K562 (cell line): Measurements from ENCODE around the gene P4HTM. TPM values are rescaled to one million over a fixed set of nuclear protein-coding genes. Genes with fewer than 3 reads are reported as not detected.

Source experiments
- ATAC-seq: fragments of 200-7000 bp; cut with Tn5 transposase; 3 replicates; pipeline ENCODE4 v1.9.1; 2020; ENCODE audit warnings: moderate library complexity
- BruUV-seq: library from RNA; stranded (reverse); fragments of 400-500 nt; replicated peaks from 2 replicates; lab custom pipeline; 2021; lab: Mats Ljungman, UMichigan
- CTCF ChIA-PET: fragments of 300-600 bp; formaldehyde crosslinking; extraction: SDS; loops from one replicate; lab custom pipeline; 2021; ENCODE audit warnings: low intra/inter-chr PET ratio; lab: Yijun Ruan, JAX
- POLR2A ChIA-PET: fragments of 300-600, 350-650 bp; sonication (Branson Sonifier 250); formaldehyde crosslinking; extraction: SDS; loops from one replicate; lab custom pipeline; 2021; ENCODE audit warnings: antibody characterized with exemption, inconsistent platforms; lab: Yijun Ruan, JAX
- DNase-seq, 4 experiments: peaks; one replicate each; pipeline versions ENCODE4 v3.0.0 to v3.0.0-alpha.2; 2011 to 2018; ENCODE audit warnings: low spot score in 3 of 4, mixed read lengths in 3 of 4; ENCODE audit errors: extremely low read depth in 1 of 4
- FAIRE-seq: peaks from 2 replicates; lab custom pipeline; 2011; peaks lifted over from hg19 to GRCh38; lab: Jason Lieb, UNC
- H2AFZ ChIP-seq: 2 replicates; pipeline ENCODE4 v1.6.0; 2011; ENCODE audit warnings: low read depth, low read length, control low read depth, inconsistent platforms
- H3K27ac ChIP-seq: fragments of 200-600 bp; 3 replicates; pipeline ENCODE4 v1.8.0; 2011; ENCODE audit warnings: low read depth, mild to moderate bottlenecking, control low read depth, inconsistent platforms, low read length, moderate library complexity, mixed read lengths; ENCODE audit errors: extremely low read depth
- H3K27me3 ChIP-seq, 2 experiments: fragments of 300-600 bp in 1 of 2; 2 replicates in 1 of 2; 3 replicates in 1 of 2; pipeline versions ENCODE4 v1.6.0 to v1.8.0; 2011; ENCODE audit warnings: inconsistent platforms in 2 of 2, low read length in 2 of 2, mild to moderate bottlenecking in 1 of 2, mixed read lengths in 1 of 2, moderate library complexity in 1 of 2; ENCODE audit not compliant: control insufficient read depth in 2 of 2, insufficient read depth in 2 of 2
- H3K36me3 ChIP-seq: fragments of 300-600 bp; 3 replicates; pipeline ENCODE4 v1.8.0; 2011; ENCODE audit warnings: mild to moderate bottlenecking, low read length, inconsistent platforms; ENCODE audit not compliant: control insufficient read depth, insufficient read depth
- H3K4me1 ChIP-seq, 2 experiments: fragments of 200-600 bp in 1 of 2; replicated peaks in 1 of 2; 2 replicates in 1 of 2; 3 replicates in 1 of 2; pipeline versions ENCODE4 v1.5.1 to v1.8.0; 2011; ENCODE audit warnings: inconsistent platforms in 2 of 2, low read length in 2 of 2, mild to moderate bottlenecking in 1 of 2, mixed read lengths in 1 of 2, moderate library complexity in 1 of 2; ENCODE audit not compliant: control insufficient read depth in 2 of 2, insufficient read depth in 2 of 2
- H3K4me2 ChIP-seq: 2 replicates; pipeline ENCODE4 v1.6.1; 2011; ENCODE audit warnings: low read length, control low read depth, inconsistent platforms, mixed read lengths; ENCODE audit not compliant: insufficient read depth
- H3K4me3 ChIP-seq: fragments of 200-600 bp; sonication (generic), shearing (Covaris generic); 2 replicates; pipeline ENCODE4 v1.5.1; 2016; ENCODE audit warnings: control low read depth, inconsistent platforms
- H3K79me2 ChIP-seq: fragments of 200-600 bp; 3 replicates; pipeline ENCODE4 v1.8.0; 2011; ENCODE audit warnings: low read length, inconsistent platforms; ENCODE audit not compliant: control insufficient read depth, insufficient read depth
- H3K9ac ChIP-seq, 2 experiments: 2 replicates each; pipeline versions ENCODE4 v1.6.0 to v1.6.1; 2011; ENCODE audit warnings: low read depth in 2 of 2, low read length in 2 of 2, control low read depth in 1 of 2, inconsistent platforms in 1 of 2, mild to moderate bottlenecking in 1 of 2, mixed read lengths in 1 of 2; ENCODE audit not compliant: insufficient read depth in 1 of 2
- H3K9me1 ChIP-seq: one replicate; pipeline ENCODE4 v1.6.0; 2011; ENCODE audit warnings: inconsistent platforms, mild to moderate bottlenecking, low read length, moderate library complexity; ENCODE audit not compliant: control insufficient read depth, insufficient read depth
- H3K9me3 ChIP-seq: replicated peaks from 2 replicates; pipeline ENCODE4 v1.5.1; 2011; ENCODE audit warnings: low read depth, low read length, inconsistent platforms; ENCODE audit not compliant: control insufficient read depth, insufficient read depth
- H4K20me1 ChIP-seq: replicated peaks from 2 replicates; pipeline ENCODE4 v1.6.1; 2011; ENCODE audit warnings: low read length, inconsistent platforms, mixed read lengths; ENCODE audit not compliant: control insufficient read depth, insufficient read depth
- CHD1 ChIP-seq: fragments of 200-600 bp; sonication (generic); IDR thresholded peaks from one replicate; pipeline ENCODE4 v1.6.1; 2012; ENCODE audit warnings: mild to moderate bottlenecking, moderate library complexity, low read length, inconsistent platforms
- NFIC ChIP-seq: fragments of 450-650 bp; IDR thresholded peaks from 2 replicates; pipeline ENCODE4 v1.6.1; 2017; ENCODE audit warnings: mild to moderate bottlenecking, inconsistent platforms
- SRSF1 ChIP-seq: fragments of 200-400 bp; formaldehyde crosslinking; IDR thresholded peaks from 2 replicates; pipeline ENCODE4 v1.6.1; 2017; ENCODE audit warnings: mild to moderate bottlenecking, low read depth, low read length, moderate library complexity
- ZBTB8A ChIP-seq: fragments of 450-650 bp; IDR thresholded peaks from 2 replicates; pipeline ENCODE4 v1.6.1; 2018; ENCODE audit warnings: mild to moderate bottlenecking, moderate library complexity; ENCODE audit not compliant: partially characterized antibody
- WGBS: fragments of 100-300 bp; shearing (Covaris generic); methylation state at CpG from one replicate; pipeline ENCODE4 v1.1.6; 2016; ENCODE audit warnings: low coverage, mixed read lengths; ENCODE audit not compliant: insufficient coverage; ENCODE audit errors: missing lambda C conversion rate; 5-methylcytosine and 5-hydroxymethylcytosine counted together
- in situ Hi-C: fragments of 300-500 bp; cut with MboI; formaldehyde crosslinking; loops from 4 replicates; pipeline ENCODE4 v1.15.0; 2018; ENCODE audit warnings: inconsistent platforms, mixed read lengths
- intact Hi-C: fragments of 100-400 bp; cut with micrococcal nuclease; formaldehyde crosslinking; loops from 2 replicates; pipeline ENCODE4 v1.14.2; 2022
- polyA plus RNA-seq, 8 experiments: library from polyadenylated mRNA; depleted of rRNA in 4 of 8; stranded (reverse) in 5 of 8; unstranded in 3 of 8; fragments of >200 nt; fragmentation: Nextera tagmentation in 2 of 8; fragmentation: Illumina TruSeq in 1 of 8; extraction: Ambion mirVana in 2 of 8; extraction: Trizol in 1 of 8; gene quantifications; 2 replicates each; pipeline versions ENCODE4 v1.2.1 to v1.2.3, GENCODE V29; 2011 to 2014; ENCODE audit warnings: inconsistent platforms in 1 of 8, missing spikeins in 1 of 8
- total RNA-seq, 7 experiments: library from RNA; depleted of rRNA in 6 of 7; stranded (reverse); fragments of >200 nt in 6 of 7; fragmentation: Illumina TruSeq in 2 of 7; extraction: Trizol in 2 of 7; gene quantifications; 2 replicates each; pipeline versions ENCODE4 v1.2.1 to v1.2.3, GENCODE V29; 2011 to 2021; ENCODE audit warnings: low replicate concordance in 1 of 7
- TF ChIP-seq, protein P1 (sequence below): fragments of 450-650 bp; IDR thresholded peaks from 2 replicates; pipeline ENCODE4 v1.6.1; 2018; ENCODE audit not compliant: partially characterized antibody
- TF ChIP-seq, protein P2 (sequence below), 3 experiments: fragments of 200-800 bp in 1 of 3; sonication (Bioruptor generic) in 1 of 3; sonication (generic) in 1 of 3; formaldehyde crosslinking in 1 of 3; IDR thresholded peaks; 2 replicates each; pipeline versions ENCODE4 v1.6.1 to v1.8.0; 2016 to 2022; ENCODE audit warnings: mild to moderate bottlenecking in 2 of 3, missing compliant biosample characterization in 2 of 3, missing genetic modification characterization in 2 of 3, missing genetic modification reagents in 1 of 3
- TF ChIP-seq, protein P3 (sequence below): fragments of 450-650 bp; IDR thresholded peaks from 2 replicates; pipeline ENCODE4 v1.6.1; 2017; ENCODE audit warnings: mild to moderate bottlenecking, moderate library complexity

Gene P4HTM
- total and polyA plus RNA-seq, 9 of the 15 experiments (the other 6 are each of a cell fraction or from before 2014, with no cell fraction given), result 0.09 to 0.66 (median 0.25) TPM; not detected in 2

DNA sequence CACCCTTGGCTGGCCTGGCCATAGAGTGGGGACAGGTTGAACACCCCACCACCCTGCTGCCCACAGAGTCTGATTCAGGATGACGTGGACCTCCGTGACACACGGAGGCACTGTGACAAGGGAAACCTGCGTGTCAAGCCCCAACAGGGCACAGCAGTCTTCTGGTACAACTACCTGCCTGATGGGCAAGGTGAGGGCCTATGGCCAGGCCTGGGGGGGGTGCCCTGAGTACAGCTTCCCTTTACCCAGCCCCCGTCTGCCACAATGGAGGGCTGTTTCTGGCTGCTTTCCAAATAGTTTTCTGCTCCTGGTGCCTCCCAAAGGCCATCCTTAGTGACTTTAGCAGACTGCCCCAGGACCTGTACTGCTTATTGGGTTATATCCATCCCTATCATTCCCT is 16.0 kb downstream of the P4HTM start:
- Histone ChIP-seq H3K9me1 (no peaks in the 10 kb centered on the region), H2AFZ (peak overlapping the region; percentile 99; the same call in 1 of the 2 replicates), H4K20me1 (peaks cover 8% of the 10 kb centered on the region), H3K27ac (peak overlapping the region; percentile 99; the same call in 2 of the 3 replicates), H3K9me3 (no peaks in the 10 kb centered on the region), H3K36me3 (peaks cover 7% of the 10 kb centered on the region; the same call in 2 of the 3 replicates), H3K79me2 (peaks cover 33% of the 10 kb centered on the region), H3K4me3 (peak overlapping the region; percentile 80; the same call in 1 of the 2 replicates), H3K4me1 (peaks cover 19 to 43% of the 10 kb centered on the region in 2 experiments; a peak in 4 of 5 replicates), H3K9ac (peak overlapping the region; percentile 97 to 99), H3K27me3 (no peaks in the 10 kb centered on the region), H3K4me2 (peak overlapping the region; percentile 94)
- BruUV-seq, result no TSS peak
- ATAC-seq (no peak), FAIRE-seq (no peak), DNase-seq (no peak)
- in situ Hi-C loops, result no loop called here
- ChIA-PET CTCF (no interaction called here), POLR2A (no interaction called here)
- TF ChIP-seq, protein P1, sequence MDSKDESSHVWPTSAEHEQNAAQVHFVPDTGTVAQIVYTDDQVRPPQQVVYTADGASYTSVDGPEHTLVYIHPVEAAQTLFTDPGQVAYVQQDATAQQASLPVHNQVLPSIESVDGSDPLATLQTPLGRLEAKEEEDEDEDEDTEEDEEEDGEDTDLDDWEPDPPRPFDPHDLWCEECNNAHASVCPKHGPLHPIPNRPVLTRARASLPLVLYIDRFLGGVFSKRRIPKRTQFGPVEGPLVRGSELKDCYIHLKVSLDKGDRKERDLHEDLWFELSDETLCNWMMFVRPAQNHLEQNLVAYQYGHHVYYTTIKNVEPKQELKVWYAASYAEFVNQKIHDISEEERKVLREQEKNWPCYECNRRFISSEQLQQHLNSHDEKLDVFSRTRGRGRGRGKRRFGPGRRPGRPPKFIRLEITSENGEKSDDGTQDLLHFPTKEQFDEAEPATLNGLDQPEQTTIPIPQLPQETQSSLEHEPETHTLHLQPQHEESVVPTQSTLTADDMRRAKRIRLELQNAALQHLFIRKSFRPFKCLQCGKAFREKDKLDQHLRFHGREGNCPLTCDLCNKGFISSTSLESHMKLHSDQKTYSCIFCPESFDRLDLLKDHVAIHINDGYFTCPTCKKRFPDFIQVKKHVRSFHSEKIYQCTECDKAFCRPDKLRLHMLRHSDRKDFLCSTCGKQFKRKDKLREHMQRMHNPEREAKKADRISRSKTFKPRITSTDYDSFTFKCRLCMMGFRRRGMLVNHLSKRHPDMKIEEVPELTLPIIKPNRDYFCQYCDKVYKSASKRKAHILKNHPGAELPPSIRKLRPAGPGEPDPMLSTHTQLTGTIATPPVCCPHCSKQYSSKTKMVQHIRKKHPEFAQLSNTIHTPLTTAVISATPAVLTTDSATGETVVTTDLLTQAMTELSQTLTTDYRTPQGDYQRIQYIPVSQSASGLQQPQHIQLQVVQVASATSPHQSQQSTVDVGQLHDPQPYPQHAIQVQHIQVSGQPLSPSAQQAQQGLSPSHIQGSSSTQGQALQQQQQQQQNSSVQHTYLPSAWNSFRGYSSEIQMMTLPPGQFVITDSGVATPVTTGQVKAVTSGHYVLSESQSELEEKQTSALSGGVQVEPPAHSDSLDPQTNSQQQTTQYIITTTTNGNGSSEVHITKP, result no peak
- TF ChIP-seq NFIC, result peak; percentile 64
- TF ChIP-seq CHD1, result no peak
- TF ChIP-seq, protein P2, sequence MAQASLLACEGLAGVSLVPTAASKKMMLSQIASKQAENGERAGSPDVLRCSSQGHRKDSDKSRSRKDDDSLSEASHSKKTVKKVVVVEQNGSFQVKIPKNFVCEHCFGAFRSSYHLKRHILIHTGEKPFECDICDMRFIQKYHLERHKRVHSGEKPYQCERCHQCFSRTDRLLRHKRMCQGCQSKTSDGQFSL (CRISPR knock-in tag; IDR thresholded peaks at IDR 0.05), result 0 out of 2 replicates have a peak, but pooled peaks have one; percentile 36
- TF ChIP-seq, protein P2 (tag; IDR thresholded peaks at IDR 0.05), result no peak
- TF ChIP-seq, protein P3, sequence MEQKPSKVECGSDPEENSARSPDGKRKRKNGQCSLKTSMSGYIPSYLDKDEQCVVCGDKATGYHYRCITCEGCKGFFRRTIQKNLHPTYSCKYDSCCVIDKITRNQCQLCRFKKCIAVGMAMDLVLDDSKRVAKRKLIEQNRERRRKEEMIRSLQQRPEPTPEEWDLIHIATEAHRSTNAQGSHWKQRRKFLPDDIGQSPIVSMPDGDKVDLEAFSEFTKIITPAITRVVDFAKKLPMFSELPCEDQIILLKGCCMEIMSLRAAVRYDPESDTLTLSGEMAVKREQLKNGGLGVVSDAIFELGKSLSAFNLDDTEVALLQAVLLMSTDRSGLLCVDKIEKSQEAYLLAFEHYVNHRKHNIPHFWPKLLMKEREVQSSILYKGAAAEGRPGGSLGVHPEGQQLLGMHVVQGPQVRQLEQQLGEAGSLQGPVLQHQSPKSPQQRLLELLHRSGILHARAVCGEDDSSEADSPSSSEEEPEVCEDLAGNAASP, result no peak
- TF ChIP-seq ZBTB8A, result no peak
- TF ChIP-seq SRSF1, result no peak
- 61% methylated on average over 3 of the region's 5 CpGs for WGBS
- intact Hi-C loops, result loop anchor here (2.0 to 5.0 kb wide), 2 partner anchors 17 to 89 kb away; partner anchors contain the start of gene ARIH2
